ENCODE data around the gene HMGXB3. TPM values are rescaled to one million over a fixed set of nuclear protein-coding genes. Genes with fewer than 3 reads are reported as not detected.

The HMGXB3 gene
- total RNA-seq, 2 experiments from 2014 or later = 29.4 to 31.7 TPM

GRCh38 chr5:150051657-150052195 lies 51.2 kb downstream of the HMGXB3 start:
- Mint-ChIP-seq H3K27ac (no peak overlapping the region), H3K4me3 (no peak overlapping the region), H3K36me3 (ENCODE audit: low read depth) (peaks cover 39% of the 10 kb centered on the region), H3K9me3 (no peaks in the 10 kb centered on the region), H3K4me1 (peaks cover 5% of the 10 kb centered on the region), H3K27me3 (no peaks in the 10 kb centered on the region)
- no peak for DNase-seq
- POLR2A ChIA-PET = no interaction called here
- CTCF ChIA-PET = interaction anchor here (2.5 to 3.8 kb wide), 2 partner anchors 13 to 17 kb away, joined by 7 to 17 read pairs; no protein-coding TSS in a partner anchor

DNA sequence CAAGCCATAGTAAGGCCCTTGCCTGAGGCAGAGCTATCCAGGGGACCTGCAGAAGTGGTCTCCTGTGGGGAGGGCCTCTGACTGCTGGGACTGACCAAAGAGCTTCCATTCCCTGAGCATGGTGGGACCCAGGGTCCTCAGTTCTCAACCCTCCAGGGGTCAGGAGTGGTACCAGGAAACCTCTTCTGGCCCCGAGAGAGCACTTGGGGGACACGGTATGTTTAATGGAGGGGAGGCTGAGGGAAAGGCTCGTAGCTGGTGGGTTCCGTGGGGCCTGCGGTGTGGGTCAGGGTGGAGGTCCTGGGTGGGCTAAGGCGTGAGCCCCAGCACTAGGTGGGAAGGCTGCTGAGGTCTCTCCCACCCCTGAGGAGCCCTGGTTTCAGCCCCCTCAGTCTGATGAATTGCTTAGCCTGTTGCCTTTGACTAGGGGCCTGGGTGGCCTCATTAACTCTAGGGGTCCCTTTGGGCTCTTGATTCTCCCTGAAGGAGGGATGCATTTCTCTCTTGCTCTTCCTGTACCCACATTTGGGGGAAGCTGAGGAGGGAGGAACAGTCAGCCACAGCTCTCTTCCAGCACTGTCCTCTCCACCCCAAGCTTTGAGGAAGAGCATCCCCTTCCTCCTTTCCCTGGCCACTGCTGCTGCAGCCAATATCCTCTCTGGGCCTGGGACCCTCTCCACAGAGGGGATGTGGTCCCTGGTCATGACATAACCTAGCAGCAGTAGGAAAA lies 51.9 kb downstream of the HMGXB3 start:
- H3K27ac Mint-ChIP-seq = no peak overlapping the region
- peaks cover 36% of the 10 kb centered on the region for H3K36me3 Mint-ChIP-seq (ENCODE audit: low read depth)
- ChIA-PET POLR2A (no interaction called here), CTCF (interaction anchor here (2.5 to 3.8 kb wide), 2 partner anchors 13 to 18 kb away, joined by 7 to 17 read pairs; no protein-coding TSS in a partner anchor)
- no peak overlapping the region for H3K4me3 Mint-ChIP-seq
- H3K9me3 Mint-ChIP-seq = no peaks in the 10 kb centered on the region
- DNase-seq = no peak
- H3K27me3 Mint-ChIP-seq = no peaks in the 10 kb centered on the region
- peaks cover 5% of the 10 kb centered on the region for H3K4me1 Mint-ChIP-seq

GRCh38 chr5:150052956-150053712 lies 52.6 kb downstream of the HMGXB3 start:
- no peak for DNase-seq
- Mint-ChIP-seq H3K27me3 (no peaks in the 10 kb centered on the region), H3K36me3 (ENCODE audit: low read depth) (peaks cover 33% of the 10 kb centered on the region), H3K27ac (no peak overlapping the region), H3K4me1 (no peaks in the 10 kb centered on the region), H3K4me3 (no peak overlapping the region), H3K9me3 (no peaks in the 10 kb centered on the region)
- POLR2A ChIA-PET = no interaction called here
- CTCF ChIA-PET = interaction anchor here (2.5 to 3.8 kb wide), 2 partner anchors 12 to 19 kb away, joined by 7 to 17 read pairs; no protein-coding TSS in a partner anchor

- POLR2A ChIA-PET = no interaction called here
- peaks cover 6% of the 10 kb centered on the region for H3K4me1 Mint-ChIP-seq
- no peak for DNase-seq
- no peaks in the 10 kb centered on the region for H3K9me3 Mint-ChIP-seq
- CTCF ChIA-PET = interaction anchor here (1.3 to 3.8 kb wide), 3 partner anchors 11 to 1499 kb away, joined by 3 to 17 read pairs (median 7); no protein-coding TSS in a partner anchor
- peaks cover 27% of the 10 kb centered on the region for H3K36me3 Mint-ChIP-seq (ENCODE audit: low read depth)
- no peaks in the 10 kb centered on the region for H3K27me3 Mint-ChIP-seq
- no peak overlapping the region for H3K4me3 Mint-ChIP-seq
- no peak overlapping the region for H3K27ac Mint-ChIP-seq
Measured at GRCh38 chr5:150053713-150054392, 53.3 kb downstream of the HMGXB3 start.

DNA sequence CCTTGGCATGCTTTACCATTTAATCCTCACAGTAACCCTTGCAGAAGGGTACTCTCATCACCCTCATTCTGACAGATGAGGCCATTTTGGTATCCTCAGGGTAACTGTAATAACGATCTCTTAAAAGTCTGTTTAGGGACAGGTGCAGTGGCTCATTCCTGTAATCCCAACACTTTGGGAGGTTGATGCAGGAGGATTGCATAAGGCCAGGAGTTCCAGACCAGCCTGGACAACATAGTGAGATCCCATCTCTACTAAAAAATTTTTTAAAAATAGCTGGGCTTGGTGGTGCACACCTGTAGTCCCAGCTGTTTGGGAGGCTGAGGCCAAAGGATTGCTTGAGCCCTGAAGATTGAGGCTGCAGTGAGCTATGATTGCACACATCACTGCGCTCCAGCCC lies 54.0 kb downstream of the HMGXB3 start:
- POLR2A ChIA-PET = no interaction called here
- Mint-ChIP-seq H3K36me3 (ENCODE audit: low read depth) (peaks cover 20% of the 10 kb centered on the region), H3K27me3 (no peaks in the 10 kb centered on the region), H3K27ac (no peak overlapping the region), H3K4me3 (no peak overlapping the region), H3K9me3 (no peaks in the 10 kb centered on the region), H3K4me1 (peaks cover 7% of the 10 kb centered on the region)
- CTCF ChIA-PET = interaction anchor here (1.3 to 3.8 kb wide), 2 partner anchors 10 to 1499 kb away, joined by 3 to 17 read pairs; no protein-coding TSS in a partner anchor
- no peak for DNase-seq

- peaks cover 7% of the 10 kb centered on the region for H3K4me1 Mint-ChIP-seq
Measured at GRCh38 chr5:150055326-150056074, 55.0 kb downstream of the HMGXB3 start.

GRCh38 chr5:150056075-150056443 lies 55.5 kb downstream of the HMGXB3 start:
- H3K27ac Mint-ChIP-seq = no peak overlapping the region

More at GRCh38 chr5:150055326-150056074, 55.0 kb downstream of the HMGXB3 start:
- H3K9me3 Mint-ChIP-seq = no peaks in the 10 kb centered on the region
- no peak overlapping the region for H3K4me3 Mint-ChIP-seq
- H3K27me3 Mint-ChIP-seq = no peaks in the 10 kb centered on the region
- CTCF ChIA-PET = interaction anchor here (0.6 to 3.8 kb wide), 3 partner anchors 10 to 192 kb away, joined by 3 to 17 read pairs (median 3); no protein-coding TSS in a partner anchor
- POLR2A ChIA-PET = no interaction called here
- H3K36me3 Mint-ChIP-seq (ENCODE audit: low read depth) = peaks cover 17% of the 10 kb centered on the region
- no peak for DNase-seq
- no peak overlapping the region for H3K27ac Mint-ChIP-seq

DNA sequence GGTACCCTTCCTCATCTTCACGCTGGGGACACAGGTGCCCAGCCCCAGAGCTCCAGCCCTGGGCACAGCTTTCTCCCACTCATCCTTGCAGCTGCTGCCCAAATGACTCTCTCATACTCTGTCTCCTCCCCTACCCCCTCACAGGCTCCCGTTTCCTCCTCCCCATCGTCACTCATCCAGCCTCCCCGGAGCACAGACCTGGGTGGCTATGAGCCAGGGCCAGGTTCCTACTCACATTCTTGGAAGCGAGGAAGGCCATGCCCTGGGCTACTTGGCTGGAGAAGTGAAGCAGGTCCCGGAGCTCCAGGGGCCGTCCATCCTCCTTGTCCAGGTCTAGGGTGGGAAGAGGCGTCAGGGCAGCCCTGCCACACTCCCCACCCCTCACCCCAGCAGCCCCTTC lies 56.5 kb downstream of the HMGXB3 start:
- H3K9me3 Mint-ChIP-seq = no peaks in the 10 kb centered on the region
- H3K4me3 Mint-ChIP-seq = no peak overlapping the region
- no peak for DNase-seq
- CTCF ChIA-PET = interaction anchor here (1.2 to 1.3 kb wide), 2 partner anchors 12 to 66 kb away, joined by 3 to 4 read pairs; no protein-coding TSS in a partner anchor
- H3K27me3 Mint-ChIP-seq = no peaks in the 10 kb centered on the region
- H3K27ac Mint-ChIP-seq = no peak overlapping the region
- H3K4me1 Mint-ChIP-seq = peaks cover 7% of the 10 kb centered on the region
- POLR2A ChIA-PET = no interaction called here
- H3K36me3 Mint-ChIP-seq (ENCODE audit: low read depth) = peaks cover 6% of the 10 kb centered on the region

More at GRCh38 chr5:150056075-150056443, 55.5 kb downstream of the HMGXB3 start:
- peaks cover 7% of the 10 kb centered on the region for H3K4me1 Mint-ChIP-seq
- peaks cover 12% of the 10 kb centered on the region for H3K36me3 Mint-ChIP-seq (ENCODE audit: low read depth)
- no peak overlapping the region for H3K4me3 Mint-ChIP-seq
- H3K9me3 Mint-ChIP-seq = no peaks in the 10 kb centered on the region
- DNase-seq = no peak
- H3K27me3 Mint-ChIP-seq = no peaks in the 10 kb centered on the region
- CTCF ChIA-PET = interaction anchor here (0.6 to 1.0 kb wide), 2 partner anchors 66 to 193 kb away, joined by 3 read pairs; no protein-coding TSS in a partner anchor
- POLR2A ChIA-PET = no interaction called here

- peaks cover 7% of the 10 kb centered on the region for H3K4me1 Mint-ChIP-seq
- H3K27ac Mint-ChIP-seq = no peak overlapping the region
- no peaks in the 10 kb centered on the region for H3K27me3 Mint-ChIP-seq
- DNase-seq = no peak
- no peaks in the 10 kb centered on the region for H3K9me3 Mint-ChIP-seq
- ChIA-PET CTCF (interaction anchor here (1.2 to 1.4 kb wide), 3 partner anchors 11 to 66 kb away, joined by 3 to 4 read pairs (median 3); no protein-coding TSS in a partner anchor), POLR2A (no interaction called here)
- H3K4me3 Mint-ChIP-seq = no peak overlapping the region
- H3K36me3 Mint-ChIP-seq (ENCODE audit: low read depth) = peaks cover 6% of the 10 kb centered on the region
Measured at GRCh38 chr5:150057511-150057910, 57.0 kb downstream of the HMGXB3 start.

DNA sequence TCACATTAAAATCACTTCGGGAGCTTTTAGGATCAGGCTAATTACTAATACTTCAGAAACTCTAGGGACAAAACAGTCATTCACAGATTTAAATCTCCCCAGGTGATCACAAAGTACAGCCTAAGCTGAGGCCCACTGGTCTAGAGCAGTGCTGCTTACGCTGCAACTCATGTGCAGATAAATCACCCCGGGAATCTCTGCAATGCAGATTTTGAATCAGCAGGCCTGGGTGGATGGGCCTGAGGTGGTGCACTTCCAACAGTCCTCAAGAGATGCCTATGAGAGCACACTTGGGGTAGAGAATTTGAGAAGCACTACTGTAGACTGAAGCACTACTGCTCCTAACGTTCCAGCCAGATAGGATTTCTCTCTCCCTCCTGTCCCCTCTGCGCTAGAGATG lies 57.5 kb downstream of the HMGXB3 start:
- ChIA-PET CTCF (interaction anchor here (1.1 to 1.4 kb wide), 3 partner anchors 11 to 52 kb away, joined by 3 to 4 read pairs (median 3); no protein-coding TSS in a partner anchor), POLR2A (no interaction called here)
- H3K4me3 Mint-ChIP-seq = no peak overlapping the region
- peaks cover 7% of the 10 kb centered on the region for H3K4me1 Mint-ChIP-seq
- no peaks in the 10 kb centered on the region for H3K9me3 Mint-ChIP-seq
- DNase-seq = no peak
- no peak overlapping the region for H3K27ac Mint-ChIP-seq
- peaks cover 6% of the 10 kb centered on the region for H3K36me3 Mint-ChIP-seq (ENCODE audit: low read depth)
- no peaks in the 10 kb centered on the region for H3K27me3 Mint-ChIP-seq

DNA sequence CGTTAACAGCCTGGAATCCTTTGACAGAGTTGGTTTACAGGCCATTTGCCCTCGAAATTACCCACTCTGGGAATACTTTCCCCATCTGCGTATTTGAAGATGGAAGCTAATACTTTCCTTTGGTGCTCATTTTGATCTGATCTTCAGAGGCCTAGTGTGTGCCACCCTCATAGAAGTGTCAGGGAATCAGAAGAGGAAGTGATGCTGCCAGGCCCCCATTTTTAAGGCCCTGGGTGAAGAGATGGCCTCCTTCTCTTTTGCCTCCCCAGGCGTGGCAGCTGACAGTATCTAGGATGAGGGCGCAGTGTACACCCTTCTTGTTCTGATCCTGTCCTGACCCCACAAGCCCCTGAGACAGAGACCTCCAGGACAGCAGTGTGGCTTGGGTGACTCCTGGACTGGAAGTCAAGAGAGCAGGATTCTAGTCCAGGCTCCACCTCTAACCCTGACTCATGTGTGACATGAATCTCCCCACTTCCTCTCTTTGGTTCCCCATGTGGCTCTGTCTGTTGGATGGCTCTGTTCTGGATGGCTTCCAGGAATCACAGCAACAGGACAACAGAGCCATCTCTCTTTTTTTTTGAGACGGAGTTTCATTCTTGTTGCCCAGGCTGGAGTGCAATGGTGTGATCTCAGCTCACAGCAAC lies 58.1 kb downstream of the HMGXB3 start:
- peaks cover 7% of the 10 kb centered on the region for H3K4me1 Mint-ChIP-seq
- no peaks in the 10 kb centered on the region for H3K27me3 Mint-ChIP-seq
- no peak overlapping the region for H3K4me3 Mint-ChIP-seq
- no peak overlapping the region for H3K27ac Mint-ChIP-seq
- DNase-seq = no peak
- CTCF ChIA-PET = interaction anchor here (1.1 to 1.4 kb wide), 2 partner anchors 24 to 52 kb away, joined by 3 read pairs; no protein-coding TSS in a partner anchor
- no peaks in the 10 kb centered on the region for H3K9me3 Mint-ChIP-seq
- peaks cover 4% of the 10 kb centered on the region for H3K36me3 Mint-ChIP-seq (ENCODE audit: low read depth)
- POLR2A ChIA-PET = no interaction called here
